HG02840 (cell line): ENCODE measurements around the gene SGMS1.

Source experiments
- ATAC-seq: cut with Tn5 transposase; IDR thresholded peaks from one replicate; pipeline ENCODE4 v1.9.1; 2021; ENCODE audit warnings: mild to moderate bottlenecking, moderate library complexity, moderate number of reproducible peaks; ENCODE audit not compliant: unreplicated experiment, low FRiP score

SGMS1 gene

GRCh38 chr10:50636618-50637579 is 13.1 kb upstream of the SGMS1 start:
- ATAC-seq, result peak; percentile 82

GRCh38 chr10:50635286-50635685 is 11.5 kb upstream of the SGMS1 start:
- no peak for ATAC-seq

GRCh38 chr10:50634479-50634878 is 10.7 kb upstream of the SGMS1 start:
- no peak for ATAC-seq

GRCh38 chr10:50631052-50631451 is 7.3 kb upstream of the SGMS1 start:
- ATAC-seq, result no peak

GRCh38 chr10:50629495-50630122 is 5.9 kb upstream of the SGMS1 start:
- no peak for ATAC-seq

GRCh38 chr10:50627896-50628295 is 4.1 kb upstream of the SGMS1 start:
- no peak for ATAC-seq

GRCh38 chr10:50627443-50627842 is 3.7 kb upstream of the SGMS1 start:
- no peak for ATAC-seq

- no peak for ATAC-seq
Measured at GRCh38 chr10:50625649-50626132, 1.9 kb upstream of the SGMS1 start.

- ATAC-seq, result peak; percentile 53
Measured at GRCh38 chr10:50624866-50625501, 1.2 kb upstream of the SGMS1 start.

GRCh38 chr10:50624413-50624865 is 683 bp upstream of the SGMS1 start:
- peak; percentile 60 for ATAC-seq

- ATAC-seq, result peak; percentile 2
Measured at GRCh38 chr10:50622706-50623662, 772 bp downstream of the SGMS1 start.

- no peak for ATAC-seq
Measured at GRCh38 chr10:50621968-50622705, 1.6 kb downstream of the SGMS1 start.

GRCh38 chr10:50620899-50621298 is 2.9 kb downstream of the SGMS1 start:
- ATAC-seq, result no peak

GRCh38 chr10:50619882-50620281 is 3.9 kb downstream of the SGMS1 start:
- no peak for ATAC-seq

GRCh38 chr10:50619166-50619565 is 4.6 kb downstream of the SGMS1 start:
- no peak for ATAC-seq

GRCh38 chr10:50618624-50619023 is 5.1 kb downstream of the SGMS1 start:
- ATAC-seq, result no peak

- ATAC-seq, result no peak
Measured at GRCh38 chr10:50615658-50616057, 8.1 kb downstream of the SGMS1 start.

- ATAC-seq, result no peak
Measured at GRCh38 chr10:50614444-50615137, 9.2 kb downstream of the SGMS1 start.
